GM21515 (cell line): ENCODE measurements around the gene CMIP.
"Not testable (repeated sequence)": the region's sequence is repeated elsewhere in the genome, so short reads cannot be mapped to it uniquely, and the experiment has no call there.

Experiments
- ATAC-seq: cut with Tn5 transposase; IDR thresholded peaks from one replicate; pipeline ENCODE4 v1.9.1; 2021; ENCODE audit not compliant: unreplicated experiment

The CMIP gene

DNA sequence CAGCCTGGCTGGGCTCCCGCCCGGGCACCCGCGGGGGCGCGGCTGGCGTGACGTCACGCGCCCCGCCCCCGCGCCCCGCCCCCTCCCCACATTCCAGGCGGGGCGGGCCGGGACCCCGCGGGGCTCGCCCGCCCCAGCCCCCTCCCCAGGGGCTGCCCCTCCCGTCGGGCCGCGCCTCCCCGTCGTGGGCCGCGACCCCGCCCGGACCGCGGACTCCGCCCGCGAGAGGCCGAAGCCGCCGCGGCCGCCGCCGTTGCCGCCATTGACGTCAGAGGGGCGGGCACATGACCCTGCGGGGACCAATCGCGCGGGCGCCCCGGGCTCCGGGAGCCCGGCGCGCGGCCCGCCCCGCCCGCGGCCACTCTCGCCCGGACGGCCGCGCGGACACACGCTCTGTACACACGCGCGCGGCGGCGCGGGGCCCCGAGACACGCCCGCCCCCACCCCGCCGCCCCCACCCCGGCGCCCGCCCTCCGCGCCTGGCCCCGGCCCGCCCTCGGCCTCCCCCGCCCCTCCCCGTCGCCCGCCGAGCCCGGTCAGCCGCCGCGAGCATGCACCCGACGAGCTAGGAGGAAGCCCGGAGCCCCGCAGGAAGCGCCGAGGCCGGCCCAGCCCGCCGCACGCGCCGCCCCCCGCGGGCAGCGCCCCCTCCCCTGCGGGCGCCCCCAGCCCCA lies at the start of gene CMIP:
Gene CMIP (plus strand): TSS at position 361 of the 674 bp plus-strand sequence.
- ATAC-seq: peak; percentile 78

DNA sequence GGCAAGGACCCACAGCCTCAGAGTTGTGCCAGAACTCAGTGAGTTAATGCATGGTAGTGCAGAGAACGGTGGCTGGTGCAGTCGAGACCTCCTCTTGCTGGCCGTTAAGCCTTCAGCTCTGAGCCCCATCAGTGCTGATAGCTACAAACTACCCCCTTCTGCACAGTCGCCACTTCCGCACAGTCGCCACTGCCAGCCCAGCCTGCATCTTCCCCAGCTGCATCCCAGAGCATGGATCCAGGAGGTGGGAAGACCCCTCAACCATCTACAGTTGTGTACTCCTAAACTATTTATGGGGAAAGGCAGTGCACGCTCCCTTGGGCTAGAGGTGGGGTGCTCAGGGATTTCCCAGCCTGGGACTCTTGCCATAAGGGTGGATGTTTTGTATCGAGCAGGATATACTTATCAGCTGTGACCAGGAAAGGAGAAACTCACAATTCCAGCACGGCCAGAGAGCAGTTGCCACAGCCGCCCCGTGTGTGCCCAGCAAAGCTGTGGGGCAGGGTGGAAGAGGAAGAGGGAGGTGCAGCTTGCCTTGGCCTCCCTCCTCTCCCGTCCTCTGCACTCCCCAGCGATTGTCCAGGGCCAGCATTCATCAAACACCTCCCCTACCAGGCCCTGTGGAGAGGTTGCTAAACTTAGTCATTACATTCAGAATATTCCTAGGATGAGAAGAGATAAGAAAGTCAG lies 49.5 kb upstream of the CMIP start:
- no peak for ATAC-seq

DNA sequence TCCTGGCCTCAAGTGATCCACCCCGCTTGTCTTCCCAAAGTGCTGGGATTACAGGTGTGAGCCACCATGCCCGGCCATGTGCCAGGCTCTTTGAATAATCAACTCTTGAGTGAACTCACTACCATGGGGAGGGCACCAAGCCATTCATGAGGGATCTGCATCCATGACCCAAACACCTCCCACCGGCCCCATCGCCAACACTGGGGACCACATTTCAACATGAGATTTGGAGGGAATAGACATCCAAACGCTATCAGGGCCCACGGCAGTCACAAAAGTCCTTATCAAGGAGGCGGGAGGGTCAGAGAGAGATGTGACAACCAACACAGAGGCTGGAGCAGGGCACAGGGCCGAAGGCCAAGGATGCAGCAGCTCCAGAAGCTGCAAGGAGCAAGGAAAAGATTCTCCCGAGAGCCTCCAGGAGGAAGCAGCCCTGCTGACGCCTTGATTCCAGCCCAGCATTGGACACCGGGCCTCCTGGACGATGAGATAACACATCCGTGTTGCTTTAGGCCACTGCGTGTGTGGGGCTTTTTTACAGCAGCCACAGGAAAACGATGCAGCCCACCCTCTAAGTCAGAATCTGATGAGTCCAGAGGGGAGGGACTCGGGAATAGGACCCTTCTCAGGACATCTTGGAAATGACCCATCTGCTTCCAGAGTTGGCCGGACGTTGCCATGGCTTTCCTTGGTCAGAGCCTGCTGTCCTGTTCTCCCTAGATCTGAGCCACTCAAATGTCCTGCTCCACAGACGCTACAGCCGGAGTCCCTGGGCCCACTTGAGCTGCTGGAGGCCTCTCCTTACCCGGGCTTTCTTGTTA lies 47.3 kb upstream of the CMIP start:
- no peak for ATAC-seq

DNA sequence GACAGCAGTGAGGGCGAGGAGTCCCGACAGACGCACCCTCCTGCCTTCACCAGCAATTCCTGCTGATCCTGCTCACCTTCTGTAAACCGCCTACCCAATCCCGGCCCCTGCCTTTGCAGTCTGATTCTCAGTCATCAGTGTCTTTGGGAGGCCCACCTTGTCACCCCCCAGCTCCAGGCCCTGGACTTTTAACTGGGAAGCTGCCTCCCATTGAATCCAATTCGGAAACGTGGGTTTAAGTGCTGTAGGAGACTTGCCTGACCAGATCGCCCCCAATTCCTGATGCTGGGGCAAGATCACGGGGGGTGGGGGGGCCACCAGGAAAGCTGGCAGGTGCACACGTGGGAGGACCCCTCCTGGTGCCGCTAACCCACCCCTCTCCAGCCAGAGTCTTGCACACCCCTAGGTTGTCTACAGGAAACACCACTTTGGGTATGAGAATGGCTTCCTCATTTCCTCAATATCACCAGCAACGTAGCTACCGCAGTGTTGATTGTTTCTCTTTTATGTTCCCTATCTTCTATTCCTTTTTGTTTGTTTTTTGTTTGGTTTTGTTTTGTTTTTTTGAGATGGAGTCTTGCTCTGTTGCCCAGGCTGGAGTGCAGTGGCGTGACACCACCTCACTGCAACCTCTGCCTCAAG lies 46.6 kb upstream of the CMIP start:
- ATAC-seq: no peak

DNA sequence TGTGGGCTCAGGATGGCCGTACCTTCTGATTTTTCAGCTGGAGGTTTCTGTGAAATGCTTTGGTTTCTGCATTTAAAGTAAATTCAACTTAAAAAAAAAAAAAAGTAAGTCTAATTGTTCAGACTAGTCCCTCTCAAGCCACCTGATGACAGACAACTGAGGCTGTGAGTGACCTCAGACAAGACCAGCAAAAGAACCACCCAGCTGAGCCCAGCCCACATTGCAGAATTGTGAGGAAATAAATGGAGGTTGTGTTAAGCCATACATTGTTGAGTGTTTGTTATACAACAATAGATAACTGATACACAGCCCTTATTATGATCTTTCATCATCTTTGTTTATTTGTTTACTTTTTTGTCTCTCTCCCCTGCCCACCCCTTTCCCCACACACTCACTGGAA lies 44.7 kb upstream of the CMIP start:
- no peak for ATAC-seq

DNA sequence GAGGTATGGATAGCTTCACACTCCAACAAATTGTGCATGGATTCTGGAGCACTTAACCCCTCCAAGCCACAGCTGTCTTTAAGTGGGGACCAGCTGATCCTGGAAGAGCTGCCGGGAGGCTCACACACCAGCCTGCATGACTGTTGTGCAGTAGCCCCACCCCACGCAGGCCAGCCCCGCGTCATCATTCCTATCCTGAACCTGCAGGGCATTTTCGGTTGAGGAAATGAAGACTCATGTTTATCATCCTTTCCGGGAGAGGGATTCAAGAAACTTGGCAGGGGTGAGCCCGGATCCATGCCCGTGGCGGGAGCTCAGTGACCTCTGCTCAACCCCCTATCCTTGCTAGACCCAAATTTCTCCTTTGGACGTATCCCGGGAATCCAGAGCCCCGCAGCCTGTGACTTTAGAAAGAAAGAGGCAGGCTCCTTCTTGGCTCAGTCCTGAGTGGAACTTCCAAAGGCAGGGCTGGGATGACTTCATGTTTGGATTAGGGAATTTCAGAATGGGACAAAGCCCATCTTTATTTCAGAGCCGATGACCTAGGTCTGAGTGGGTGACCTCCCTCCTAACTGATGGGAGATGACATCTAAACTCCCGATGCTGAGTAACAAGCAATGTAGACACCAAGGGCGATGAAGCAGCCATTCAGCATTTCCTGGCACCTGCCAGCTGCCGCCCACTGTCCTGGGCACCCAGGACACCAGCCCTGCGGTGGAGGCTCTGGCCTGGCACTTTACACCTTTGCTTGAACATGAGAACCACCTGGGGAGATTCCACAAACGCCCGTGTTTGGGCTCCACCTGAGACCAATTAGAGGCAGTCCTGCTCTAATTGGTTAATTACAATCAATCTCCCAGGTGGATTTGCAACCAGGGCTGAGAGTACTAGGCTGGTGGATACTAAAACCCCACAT lies 43.3 kb upstream of the CMIP start:
- ATAC-seq: no peak

DNA sequence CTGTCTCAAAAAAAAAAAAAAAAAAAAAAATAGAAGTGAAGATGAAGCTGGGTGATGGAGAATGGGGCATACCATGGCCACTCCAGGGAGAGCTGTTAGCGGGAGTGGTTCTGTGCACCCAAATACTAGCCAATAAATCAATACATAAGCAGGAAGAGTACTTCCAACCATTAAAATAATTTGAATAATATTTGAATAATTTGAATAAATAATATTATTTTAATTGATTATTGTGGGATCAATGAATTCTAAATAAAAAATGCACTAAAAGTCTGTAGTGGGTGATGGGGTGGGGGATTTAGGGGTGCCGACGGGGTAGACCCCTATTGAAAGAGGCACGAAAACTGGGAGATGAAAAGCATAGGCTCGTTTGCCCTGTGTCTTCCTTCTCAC lies 41.4 kb upstream of the CMIP start:
- ATAC-seq: no peak

DNA sequence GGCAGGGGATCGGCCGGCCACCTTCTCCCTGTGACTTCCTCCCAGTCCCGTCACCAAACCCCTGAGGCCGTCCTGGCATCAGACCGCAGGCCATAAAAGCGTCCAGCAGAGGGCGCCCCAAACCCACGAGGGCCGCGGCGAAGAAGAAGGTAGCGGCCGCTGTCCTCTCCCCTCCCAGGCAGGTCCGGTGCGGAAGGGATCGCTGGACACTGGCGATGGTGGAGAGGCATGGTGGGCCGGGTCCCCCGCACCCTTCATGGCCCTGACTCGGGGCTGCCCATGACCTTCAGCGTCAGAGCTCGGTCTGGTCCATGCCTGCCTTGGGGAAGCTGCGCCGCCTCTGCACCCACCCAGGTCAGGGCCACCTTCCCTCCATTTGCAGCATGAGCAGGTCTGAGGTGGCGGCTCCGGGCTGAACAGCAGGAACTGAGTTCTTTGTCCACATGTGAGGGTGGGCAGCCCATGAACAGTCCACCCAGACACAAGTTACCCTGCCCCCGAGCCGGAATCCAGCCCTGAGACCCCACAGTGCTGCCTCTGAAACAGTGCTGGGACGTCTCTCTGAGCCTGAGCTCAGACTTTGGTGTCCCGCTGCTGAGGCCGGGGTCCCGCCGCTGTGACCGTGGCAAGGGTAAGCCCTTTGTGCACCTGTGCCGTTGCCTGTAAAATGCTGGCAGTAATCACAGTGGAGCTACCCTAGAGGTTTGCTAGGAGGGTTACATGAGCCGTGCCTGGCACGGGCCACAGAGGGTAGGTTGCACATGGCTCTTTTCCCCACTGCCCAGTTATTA lies 40.8 kb upstream of the CMIP start:
- ATAC-seq: peak; percentile 69

DNA sequence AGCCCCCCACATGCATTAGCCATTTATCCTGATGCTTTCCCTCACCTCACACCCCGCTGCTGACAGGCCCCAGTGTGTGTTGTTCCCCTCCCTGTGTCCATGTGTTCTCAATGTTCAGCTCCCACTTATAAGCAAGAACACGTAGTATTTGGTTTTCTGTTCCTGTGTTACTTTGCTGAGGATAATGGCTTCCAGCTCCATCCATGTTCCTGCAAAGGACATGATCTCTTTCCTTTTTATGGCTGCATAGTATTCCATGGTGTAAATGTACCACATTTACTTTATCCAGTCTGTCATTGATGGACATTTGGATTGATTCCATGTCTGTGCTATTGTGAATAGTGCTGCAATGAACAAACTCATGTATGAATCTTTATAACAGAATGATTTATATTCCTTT lies 39.6 kb upstream of the CMIP start:
- not testable (repeated sequence) for ATAC-seq

DNA sequence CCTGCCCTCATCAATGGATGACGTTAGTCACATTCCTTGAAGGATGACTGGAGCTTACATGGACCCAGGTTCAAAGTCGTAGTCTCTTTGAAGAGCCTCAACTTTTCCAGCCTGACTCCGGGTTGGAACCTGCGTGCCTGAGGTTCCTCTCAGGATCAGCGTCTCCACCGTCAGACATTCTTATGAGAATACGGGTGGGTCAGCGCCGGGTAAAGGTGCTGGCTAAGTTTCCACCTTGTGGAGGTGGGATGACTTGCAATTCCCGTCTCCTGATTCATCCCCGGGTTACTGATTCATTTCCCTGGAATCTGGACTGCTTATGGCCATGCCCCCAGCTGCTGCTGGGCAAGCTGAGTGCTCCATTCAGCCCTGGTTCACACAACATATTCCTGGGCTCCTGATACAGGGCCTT lies 38.9 kb upstream of the CMIP start:
- no peak for ATAC-seq

DNA sequence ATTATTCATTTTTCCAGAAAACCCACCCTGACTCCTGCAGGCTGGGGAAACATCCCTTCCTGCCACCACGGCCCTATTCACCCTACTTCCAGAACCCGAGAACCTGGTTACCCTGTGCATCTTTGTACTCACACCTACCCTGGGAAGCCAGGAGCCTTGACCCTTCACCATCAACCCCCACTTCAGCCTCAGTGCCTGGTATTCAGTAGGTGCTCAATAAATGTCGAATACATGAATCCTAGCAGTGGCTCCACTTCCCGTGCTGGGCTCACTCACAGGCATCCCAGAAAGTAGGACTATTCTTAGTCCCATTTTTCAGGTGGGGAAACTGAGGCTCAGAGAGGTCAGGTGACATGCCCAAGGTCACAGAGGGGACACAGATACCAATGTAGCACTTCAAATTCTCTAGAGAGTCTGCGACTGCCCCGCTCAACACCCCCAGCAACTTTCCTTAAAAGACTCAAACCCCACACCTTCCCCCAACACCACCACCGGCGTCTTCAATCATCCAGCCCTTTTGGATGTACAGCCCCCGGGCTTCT lies 36.1 kb upstream of the CMIP start:
- ATAC-seq: no peak

DNA sequence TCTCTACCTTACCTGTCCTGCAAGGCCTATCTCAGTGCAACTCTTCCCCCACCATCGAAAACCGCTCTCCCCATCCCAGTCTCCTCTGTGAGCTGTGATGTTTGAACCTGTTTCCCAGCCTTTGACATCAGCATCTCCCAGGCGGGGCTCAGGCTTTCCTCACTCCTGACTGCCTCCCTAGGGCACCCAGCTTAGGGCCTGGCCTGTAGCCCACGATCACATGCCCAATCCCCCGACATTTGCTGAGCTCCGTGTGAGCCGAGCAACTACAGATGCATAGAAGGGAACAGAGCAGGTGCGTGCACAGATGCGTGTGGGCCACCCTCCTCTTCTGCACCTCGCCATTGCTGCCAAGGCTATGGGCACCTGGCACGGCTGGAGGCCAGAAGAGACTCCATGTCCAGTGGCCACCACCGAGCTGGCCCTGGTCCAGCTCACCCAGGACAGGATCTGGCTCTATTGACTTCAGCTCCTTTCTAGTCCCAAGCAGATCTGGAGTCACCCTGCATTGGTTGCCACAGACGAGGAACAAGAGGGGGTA lies 35.5 kb upstream of the CMIP start:
- ATAC-seq: no peak

DNA sequence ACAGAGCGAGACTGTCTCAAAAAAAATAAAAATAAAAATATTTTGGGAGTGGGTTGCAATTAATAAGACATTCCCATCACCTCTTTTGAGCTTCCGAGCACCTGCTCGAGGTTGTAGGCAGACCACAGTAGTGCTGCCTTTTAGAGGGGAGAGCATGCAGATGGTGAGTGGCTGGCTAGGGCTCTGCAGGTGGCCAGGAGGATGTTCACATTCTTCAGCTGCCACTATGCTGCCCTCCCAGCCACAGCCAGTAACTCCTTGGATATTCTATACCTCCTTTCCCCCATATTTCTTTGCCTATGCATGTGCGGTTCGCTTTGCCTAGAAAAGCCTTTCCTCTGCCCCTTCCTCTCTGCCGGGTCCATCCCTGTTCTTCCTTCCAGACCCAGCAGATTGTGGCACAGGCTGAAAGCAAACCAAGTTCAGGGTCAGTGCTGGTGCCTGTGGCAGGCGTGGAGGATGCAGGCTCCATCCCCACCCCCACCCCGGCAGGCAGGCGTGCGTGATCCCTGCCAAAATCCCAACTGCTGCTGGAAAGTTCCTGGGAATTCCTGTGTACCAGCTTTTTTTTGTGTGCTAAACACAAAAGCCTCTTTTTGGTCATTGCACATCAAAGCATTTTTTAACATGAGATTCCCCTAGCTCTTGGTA lies 33.8 kb upstream of the CMIP start:
- no peak for ATAC-seq

DNA sequence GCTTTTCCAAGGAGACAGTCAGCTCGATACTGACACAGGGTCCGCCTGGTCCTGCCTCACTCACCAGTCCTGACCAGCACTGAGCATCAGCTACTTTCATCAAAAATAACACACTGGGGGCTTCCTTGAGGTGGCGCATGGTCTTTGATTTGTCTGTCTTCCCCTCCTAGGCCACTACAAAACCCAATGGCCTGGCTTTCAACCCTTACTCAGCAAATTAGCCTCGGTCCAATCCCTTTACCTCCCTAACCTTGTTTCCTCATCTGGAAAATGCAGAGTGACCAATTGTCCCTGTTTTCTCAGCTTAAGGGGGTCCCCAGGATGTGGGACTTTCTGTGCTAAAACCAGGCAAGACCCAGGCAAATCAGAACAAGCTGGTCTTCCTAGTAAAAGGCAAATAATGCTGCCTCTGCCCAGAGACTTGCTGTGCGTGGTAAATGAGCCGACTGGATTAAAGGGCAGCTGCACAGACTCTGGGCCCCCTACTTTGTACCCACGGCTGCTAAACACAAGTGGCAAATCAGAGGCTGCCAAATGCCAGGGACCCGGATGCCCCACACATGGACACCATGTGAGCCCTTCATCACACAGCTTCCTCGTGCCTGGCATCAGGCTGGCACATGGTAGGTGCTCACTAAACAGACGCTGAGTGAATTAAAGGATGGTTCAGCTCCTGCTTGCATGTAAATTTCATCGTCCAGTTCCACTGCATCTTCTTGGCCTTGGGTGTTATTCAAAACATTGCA lies 31.2 kb upstream of the CMIP start:
- no peak for ATAC-seq

DNA sequence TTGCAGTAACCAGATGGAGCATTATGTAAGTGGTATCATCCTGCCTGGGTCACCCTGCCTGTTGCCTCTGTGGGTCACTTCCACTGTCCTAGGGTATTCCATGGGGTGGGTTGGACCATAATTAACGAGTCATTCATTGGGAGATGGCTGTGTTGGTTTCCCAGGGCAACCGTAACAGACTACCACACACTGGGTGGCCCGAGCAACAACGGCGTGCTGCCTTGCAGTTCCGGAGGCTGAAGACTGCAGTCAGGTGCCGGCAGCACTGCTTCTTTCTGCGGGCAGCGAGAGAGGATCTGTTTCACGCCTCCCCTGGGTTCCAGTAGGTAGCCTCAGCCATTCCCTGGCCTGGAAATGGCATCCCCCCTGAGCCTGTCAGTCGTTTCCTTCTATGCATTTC lies 28.9 kb upstream of the CMIP start:
- ATAC-seq: no peak

DNA sequence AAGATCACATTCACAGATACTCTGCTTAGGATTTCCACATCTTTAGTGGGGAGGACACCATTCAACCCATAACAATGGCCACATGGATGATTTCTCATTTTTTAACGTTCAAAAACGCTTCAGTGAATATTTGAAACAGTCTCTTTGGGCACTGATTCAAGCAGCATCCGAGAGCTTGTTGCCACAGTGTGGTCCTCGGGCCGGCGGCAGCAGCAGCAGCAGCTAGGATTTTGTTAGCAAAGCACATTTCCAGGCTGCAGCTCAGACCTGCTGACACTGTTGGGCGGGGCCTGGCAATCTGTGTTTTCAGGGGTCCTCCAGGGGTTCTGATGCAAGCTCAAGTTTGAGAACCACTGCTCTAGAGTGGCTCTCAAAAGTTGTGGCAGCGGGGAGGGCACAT lies 27.9 kb upstream of the CMIP start:
- no peak for ATAC-seq

DNA sequence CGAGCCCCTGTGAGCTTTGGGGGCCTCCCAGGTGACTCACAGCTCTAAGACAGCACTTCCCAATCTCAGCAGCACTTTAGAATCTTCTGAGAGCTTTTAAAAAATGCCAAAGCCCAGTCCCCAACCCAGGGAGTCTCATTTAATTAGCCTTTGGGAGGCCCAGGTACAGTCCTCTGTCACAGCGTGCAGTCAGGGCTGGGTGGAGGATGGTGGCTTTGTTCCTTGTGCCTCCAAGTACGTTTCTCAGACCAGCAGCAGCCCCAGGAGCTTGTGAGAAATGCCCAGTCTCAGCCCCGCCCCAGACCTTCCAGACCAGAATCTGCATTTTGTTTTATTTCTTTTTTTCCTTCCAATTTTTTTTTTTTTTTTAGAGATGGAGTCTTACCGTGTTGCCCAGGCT lies 27.4 kb upstream of the CMIP start:
- ATAC-seq: no peak

DNA sequence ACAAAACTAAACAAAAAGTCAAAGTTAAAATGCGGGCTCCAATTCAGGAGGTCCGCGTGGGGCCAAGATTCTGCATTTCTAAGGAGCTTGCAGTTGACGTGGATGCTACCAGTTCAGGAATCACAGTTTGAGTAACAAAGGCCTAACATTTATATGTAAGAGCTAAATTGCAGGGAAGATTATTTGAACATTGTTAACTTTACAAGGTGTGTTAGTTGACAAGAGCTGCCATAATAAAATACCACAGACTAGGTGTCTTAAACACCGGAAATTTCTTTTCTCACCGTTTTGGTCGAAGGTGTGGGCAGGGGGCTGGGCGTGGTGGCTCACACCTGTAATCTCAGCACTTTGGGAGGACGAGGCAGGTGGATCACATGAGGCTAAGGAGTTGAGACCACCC lies 24.8 kb upstream of the CMIP start:
- ATAC-seq: no peak
